ENCODE measurements around the gene GSX2.

The GSX2 gene

DNA sequence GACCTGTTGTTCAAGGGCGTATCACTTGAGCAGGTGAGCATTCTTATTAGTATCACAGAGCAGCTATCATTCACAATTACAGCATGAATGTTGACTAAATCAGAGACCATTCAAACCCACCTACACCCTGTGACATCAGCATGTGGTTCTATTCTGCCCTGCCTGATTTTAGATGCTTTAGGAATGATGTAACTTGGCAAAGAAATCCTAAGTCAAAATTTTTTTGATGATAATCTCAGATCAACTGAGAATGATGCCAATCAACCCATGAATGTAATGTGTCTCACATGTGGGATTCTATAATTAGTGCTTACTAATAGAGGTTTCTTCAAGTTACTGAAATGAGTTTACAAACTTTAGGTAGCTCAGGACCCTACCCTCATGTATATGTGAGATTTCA lies 22.2 kb upstream of the GSX2 start:
- DNase-seq (ENCODE audit: low spot score) = peak; percentile 70

DNA sequence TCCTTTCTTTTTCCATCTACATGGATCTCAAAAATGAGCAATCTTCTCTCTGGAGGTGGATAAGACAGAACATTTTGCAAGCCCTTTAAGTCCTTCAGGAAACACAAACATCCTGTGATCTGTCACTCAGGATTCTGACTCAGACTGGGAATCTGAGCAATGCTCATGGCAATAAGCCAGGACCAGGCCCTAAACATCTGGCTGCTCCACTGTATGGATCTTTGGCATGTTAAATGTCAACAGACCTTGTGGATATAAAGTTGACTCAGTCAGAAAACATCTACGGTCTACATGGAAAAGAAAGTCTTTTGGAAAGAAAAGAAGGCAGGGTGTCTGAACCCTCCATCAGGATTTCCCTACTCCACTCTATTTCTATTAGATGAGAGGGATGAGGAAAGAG lies 17.8 kb upstream of the GSX2 start:
- DNase-seq (ENCODE audit: low spot score) = peak; percentile 98

DNA sequence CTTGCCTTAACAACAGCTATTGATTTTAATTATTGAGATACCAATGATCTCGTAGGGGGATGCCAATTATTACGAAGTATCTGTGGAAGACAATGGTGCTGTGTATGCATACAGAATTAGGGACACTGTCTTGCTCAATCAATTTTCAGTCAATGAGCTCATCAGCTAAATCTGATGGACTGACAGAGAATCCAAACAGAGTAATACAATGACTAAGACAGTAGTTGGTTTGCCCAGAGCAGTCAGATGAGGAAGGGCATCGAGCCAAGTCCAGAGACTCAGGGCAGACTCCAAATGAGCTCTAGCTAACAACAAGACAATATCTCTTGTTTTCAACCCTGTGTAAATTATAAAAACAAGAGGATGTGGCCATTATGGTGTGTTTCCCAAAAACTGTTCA lies 14.7 kb upstream of the GSX2 start:
- DNase-seq (ENCODE audit: low spot score) = peak; percentile 93

DNA sequence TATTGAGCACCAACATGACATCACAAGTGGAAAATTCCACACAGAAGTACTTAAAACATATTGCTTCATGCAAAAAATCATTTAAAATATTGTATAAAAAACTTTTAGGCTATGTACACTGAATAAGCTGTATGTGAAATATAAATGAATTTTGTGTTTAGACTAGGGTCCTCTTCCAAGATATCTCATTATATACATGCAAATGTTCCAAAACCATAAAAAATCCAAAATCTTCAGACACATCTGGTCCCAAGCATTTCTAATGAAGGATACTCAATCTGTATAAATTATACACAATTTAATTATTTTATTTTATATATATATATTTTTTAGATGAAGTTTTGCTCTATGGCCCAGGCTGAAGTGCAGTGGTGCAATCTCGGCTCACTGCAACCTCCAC lies 10.1 kb upstream of the GSX2 start:
- no peak for DNase-seq (ENCODE audit: low spot score)

- DNase-seq (ENCODE audit: low spot score) = no peak
These were observed 9.6 kb upstream of the GSX2 start for GRCh38 chr4:54090404-54090803.

- DNase-seq (ENCODE audit: low spot score) = peak; percentile 51
These were observed 8.9 kb upstream of the GSX2 start for GRCh38 chr4:54090804-54091623.

DNA sequence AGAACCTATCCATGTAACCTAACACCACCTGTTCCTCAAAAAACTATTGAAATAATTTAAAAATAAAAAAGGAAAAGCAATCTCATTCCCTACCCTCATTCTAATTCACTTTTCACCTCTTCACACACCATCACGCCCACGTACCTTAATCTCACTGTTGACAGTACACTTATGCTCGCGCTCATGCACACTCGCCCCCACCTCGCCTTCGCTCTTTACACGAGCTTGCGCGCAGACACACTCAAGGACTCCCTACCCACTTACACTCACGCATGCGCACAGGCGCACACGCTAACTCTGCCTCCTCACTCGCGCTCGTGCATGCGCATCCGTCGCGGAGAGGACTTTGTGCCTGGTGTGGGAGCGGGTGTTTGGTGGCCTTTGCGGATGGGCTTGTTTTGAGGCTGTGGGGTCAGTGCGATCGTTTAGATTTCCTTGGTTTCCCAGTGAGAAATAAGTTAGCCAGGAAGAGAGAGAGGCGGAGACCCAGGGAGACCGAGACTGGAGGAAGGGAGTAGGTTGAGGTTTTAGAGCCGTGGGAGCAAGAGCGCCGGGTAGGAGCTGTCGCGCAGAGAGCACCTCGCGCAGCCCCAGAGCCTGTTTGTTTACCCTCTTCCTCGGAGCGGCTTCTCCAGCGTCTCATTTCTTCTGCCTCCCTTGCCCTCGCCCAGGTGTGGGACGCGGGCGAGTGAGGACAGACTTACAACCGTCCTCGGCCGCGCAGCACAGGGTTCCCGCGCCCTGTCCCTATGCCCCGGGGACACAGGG lies 8.1 kb upstream of the GSX2 start:
- peak; percentile 65 for DNase-seq (ENCODE audit: low spot score)

DNA sequence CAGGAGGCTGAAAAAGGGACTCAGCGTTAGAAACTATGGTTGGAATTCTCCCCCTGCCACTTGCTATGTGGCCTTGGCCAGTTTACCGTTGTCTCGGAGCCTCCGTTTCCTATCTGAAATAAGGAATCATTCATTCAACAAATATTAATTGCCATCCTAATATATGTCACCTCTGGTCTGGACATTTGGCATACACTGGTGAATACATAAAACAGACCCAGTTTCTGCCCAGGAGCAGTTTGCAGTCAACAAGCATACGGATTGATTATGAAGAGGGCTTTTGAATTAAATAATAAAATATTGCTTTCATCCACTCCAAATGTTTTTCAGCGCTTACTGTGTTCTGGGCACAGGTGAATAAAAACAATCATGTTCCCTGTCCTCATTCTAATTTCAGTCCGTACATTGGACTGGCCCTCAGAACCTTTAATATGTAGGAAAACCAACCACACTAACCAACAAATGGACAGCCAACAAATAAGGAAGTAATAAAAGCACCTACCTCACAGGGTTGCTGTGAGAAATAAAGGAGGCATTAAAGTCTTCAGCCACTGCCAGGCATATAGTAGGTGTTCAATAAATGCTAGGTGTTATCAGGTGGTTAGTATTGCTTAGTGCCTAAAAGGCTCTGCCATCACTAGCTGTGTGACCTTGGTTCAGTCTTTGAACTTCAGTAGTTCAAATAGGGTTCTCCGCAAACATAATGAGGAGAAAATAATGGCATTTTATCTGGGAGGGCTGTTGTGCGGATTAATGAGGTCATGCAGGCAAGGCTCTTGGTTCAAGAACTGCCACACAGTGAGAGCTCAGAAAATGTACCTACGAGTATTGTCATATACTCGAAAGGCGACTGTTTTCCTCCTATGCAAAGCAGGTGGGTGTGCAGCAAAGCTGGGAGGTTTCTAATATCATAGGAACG lies 7.3 kb upstream of the GSX2 start:
- no peak for DNase-seq (ENCODE audit: low spot score)

DNA sequence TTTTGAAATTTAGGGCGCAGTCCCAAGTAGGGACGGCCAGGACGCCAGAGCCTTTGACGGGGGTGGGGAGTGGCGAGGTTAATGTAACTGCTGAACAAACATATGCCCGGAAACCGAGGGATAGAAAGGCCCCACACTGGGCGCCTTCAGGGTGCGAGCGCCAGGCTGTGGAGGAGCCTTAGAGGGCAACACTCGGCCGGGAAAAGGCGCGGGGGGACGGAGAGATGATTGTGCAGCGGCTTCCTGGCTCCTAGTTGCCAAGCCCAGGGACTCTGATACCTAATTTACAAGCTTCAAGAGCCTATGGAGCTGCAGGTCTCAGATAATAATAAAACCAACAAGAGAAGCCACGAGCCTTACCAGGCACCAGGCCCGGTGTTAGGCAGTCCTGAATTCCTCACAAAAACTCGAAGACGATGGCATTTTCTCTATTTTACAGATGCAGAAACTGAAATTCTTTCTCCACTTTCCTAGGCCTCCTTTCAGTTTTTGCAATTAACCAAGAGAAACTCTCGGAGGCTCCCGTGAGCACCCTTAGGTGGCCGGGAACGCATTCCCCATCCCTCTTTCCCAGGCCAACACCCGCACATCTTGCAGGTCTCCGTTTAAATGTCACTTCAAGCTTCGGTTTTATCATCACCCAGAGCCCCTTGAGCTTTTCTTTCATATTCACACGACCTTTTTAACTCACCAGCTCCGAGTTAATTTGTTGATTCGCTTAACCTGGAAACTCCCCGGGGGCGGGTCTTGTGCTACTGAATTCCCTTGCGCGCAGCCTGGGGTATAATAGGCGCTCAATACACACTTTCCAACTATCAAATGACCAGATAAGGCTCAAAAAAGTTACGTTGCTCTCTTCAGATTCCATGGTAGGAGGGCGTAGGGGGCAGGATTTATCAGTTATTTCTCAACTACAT lies 6.4 kb upstream of the GSX2 start:
- DNase-seq (ENCODE audit: low spot score) = no peak

DNA sequence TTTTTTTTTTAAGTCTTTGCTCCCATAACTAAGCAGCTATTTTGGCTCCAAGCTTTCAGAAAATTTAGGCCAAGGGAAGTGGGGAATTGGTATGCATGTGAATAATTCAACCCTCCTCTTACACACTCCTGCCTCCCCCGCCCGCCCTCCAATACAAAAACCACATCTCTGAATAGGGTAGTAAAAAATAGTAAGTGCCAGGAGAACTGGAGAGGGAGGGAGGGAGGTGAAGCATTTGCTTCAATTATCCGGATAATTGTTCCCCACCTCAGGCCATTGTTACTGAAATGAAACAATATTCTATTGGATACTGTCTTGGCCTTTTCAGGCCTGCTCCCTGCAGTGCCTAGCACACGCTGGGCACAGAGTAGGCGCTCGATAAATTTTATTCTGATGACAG lies 5.5 kb upstream of the GSX2 start:
- DNase-seq (ENCODE audit: low spot score) = no peak

DNA sequence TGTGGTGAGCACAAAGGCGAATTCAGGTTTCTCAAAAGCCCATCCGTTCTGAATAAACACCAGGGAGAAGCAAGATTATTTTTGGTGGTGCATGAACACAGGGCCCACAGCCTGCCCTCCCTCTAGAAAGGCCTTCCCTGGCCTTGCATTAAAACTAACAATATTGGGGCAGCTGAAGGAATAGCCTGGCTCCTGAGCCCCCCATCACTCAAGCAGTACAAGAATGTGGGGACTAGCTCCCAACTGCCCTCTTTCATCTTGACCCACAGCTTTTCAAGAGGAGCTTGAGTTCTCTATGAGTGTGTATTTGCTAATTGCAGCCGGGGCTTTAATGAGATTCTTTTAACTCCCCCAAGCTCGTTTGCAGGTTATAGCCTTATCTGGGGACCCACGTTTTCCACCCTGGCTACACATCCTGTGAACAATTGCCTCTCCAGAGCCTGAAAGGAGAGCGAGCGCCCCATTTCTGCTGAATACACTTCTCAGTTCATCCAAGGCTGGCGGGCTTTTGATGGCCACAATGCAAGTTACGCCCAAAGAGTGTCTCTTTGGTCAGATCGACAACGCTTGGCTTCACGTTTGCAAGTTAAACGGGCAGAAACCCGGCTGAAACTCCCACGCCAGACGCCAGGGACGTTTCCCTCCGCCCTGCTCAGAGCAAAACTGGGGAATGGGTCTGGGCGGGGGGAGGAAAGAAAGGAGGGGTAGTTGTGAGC lies 4.7 kb upstream of the GSX2 start:
- DNase-seq (ENCODE audit: low spot score) = no peak

- no peak for DNase-seq (ENCODE audit: low spot score)
These were observed 3.5 kb upstream of the GSX2 start for GRCh38 chr4:54096295-54096962.

DNA sequence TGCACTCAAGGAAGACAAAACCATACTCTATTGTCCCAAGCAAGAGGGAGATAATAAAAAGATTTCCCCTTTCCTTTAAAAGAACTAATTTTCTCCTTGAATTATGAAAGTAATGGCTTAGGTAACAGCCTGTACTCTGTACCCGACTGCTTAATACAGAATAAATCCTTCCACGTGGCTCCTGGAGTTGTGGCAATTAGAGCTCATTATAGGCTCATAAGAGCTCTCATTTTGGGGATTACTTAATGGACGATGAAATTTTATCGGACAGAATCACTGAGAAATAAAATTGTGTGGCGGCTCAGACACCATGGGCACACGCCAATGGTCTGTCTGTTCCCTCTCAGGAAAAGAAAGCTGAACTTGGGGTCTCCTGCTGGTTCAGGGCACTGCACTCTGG lies 2.8 kb upstream of the GSX2 start:
- no peak for DNase-seq (ENCODE audit: low spot score)

DNA sequence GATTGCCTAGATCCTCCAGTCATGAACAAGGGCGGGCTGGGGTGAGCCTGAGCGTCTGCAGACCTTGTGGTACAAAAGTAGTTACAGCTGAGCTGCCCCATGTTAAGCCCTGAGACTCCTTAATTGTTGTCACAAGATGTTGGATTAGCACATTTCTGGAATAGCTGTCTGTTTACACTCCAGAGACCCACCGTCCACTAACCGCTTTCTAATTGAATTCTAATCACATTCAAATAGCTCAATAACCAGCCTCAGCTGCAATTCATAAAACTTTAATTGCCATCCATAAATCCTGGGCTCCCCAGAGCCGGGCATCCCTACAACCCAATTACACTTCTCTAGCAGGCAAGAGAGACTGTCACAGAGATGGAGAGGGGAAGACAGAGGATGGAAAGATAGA lies 1.6 kb upstream of the GSX2 start:
- no peak for DNase-seq (ENCODE audit: low spot score)

DNA sequence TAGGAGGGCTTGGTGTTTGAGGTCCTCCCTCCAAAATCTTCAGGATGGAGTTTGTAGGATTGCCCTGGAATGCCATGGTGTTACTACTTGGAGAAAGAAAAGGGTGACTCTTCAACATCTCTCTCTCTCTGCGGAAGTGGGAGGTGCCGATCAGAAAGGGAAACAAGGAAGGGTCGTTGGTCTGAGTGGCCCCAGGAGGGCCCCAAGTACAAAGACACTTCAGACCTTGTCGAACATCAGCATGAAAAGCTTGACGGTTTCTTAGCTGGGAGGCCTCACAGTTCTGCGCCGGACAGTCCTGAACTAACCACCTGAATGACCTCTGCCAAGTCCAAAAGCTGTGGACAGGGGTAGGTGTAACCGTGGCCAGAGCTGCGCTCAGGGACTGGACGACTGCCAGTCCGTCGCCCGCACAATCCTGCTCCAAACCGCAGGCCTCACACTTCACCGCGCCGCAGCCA lies 646 bp upstream of the GSX2 start:
- DNase-seq (ENCODE audit: low spot score) = peak; percentile 75

DNA sequence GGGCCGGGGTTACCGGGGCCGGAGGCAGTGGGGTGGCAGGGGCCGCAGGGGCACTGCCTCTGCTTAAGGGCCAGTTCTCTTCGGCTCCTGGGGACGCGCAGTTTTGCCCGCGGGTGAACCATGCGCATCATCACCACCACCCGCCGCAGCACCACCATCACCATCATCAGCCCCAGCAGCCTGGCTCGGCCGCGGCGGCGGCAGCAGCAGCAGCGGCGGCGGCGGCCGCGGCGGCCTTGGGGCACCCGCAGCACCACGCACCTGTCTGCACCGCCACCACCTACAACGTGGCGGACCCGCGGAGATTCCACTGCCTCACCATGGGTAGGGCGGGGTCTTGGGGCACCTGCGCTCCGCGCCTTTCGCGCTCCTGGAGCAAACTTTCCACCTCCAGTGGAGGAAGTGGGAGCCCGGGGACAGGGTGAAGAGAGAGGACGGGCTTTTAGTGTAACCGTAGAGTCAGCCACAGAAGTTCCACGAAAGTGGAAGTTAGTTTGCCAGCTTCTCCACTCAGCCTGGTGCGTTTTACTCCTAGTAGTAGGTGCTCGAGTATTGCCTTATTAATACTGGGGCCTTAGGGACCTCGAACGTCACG lies 729 bp downstream of the GSX2 start:
- DNase-seq (ENCODE audit: low spot score) = no peak

DNA sequence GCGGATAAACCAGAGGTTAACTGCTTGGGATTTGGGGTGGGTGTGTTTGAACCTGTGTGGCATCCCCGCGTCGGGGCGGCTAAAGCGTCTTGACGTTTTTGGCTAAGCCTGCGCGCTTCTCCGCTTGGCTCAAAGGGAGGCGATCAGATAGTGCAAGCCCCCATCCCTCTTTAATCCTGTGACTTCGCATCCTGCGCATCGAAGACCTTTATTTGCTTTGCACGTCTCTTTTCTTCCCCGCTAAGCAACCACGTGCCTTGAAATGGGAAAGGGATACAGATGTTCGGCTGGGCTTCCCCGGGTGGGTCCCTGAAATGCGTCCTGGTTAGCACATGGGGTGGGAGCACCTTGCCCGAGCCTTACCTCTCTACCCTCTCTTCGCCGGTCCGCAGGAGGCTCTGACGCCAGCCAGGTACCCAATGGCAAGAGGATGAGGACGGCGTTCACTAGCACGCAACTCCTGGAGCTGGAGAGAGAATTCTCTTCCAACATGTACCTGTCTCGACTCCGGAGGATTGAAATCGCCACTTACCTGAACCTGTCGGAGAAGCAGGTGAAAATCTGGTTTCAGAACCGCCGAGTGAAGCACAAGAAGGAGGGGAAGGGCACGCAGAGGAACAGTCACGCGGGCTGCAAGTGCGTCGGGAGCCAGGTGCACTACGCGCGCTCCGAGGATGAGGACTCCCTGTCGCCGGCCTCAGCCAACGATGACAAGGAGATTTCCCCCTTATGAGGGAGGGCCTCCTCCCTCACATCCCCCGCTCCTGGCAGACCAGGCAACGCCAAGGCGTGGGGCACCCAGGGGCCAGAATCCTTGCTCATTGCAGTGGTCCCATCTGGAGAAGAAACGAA lies 1.5 kb downstream of the GSX2 start:
- DNase-seq (ENCODE audit: low spot score) = no peak

- DNase-seq (ENCODE audit: low spot score) = no peak
These were observed 2.7 kb downstream of the GSX2 start for GRCh38 chr4:54102531-54103106.

All from kidney tubule cell (primary cell).